ENCODE results near the gene CELF2.
"Not testable (repeated sequence)": the region's sequence is repeated elsewhere in the genome, so short reads cannot be mapped to it uniquely, and the experiment has no call there.

CELF2 gene

GRCh38 chr10:11098666-11099065 lies 81.0 kb downstream of the CELF2 start:
- no peak for DNase-seq

DNA sequence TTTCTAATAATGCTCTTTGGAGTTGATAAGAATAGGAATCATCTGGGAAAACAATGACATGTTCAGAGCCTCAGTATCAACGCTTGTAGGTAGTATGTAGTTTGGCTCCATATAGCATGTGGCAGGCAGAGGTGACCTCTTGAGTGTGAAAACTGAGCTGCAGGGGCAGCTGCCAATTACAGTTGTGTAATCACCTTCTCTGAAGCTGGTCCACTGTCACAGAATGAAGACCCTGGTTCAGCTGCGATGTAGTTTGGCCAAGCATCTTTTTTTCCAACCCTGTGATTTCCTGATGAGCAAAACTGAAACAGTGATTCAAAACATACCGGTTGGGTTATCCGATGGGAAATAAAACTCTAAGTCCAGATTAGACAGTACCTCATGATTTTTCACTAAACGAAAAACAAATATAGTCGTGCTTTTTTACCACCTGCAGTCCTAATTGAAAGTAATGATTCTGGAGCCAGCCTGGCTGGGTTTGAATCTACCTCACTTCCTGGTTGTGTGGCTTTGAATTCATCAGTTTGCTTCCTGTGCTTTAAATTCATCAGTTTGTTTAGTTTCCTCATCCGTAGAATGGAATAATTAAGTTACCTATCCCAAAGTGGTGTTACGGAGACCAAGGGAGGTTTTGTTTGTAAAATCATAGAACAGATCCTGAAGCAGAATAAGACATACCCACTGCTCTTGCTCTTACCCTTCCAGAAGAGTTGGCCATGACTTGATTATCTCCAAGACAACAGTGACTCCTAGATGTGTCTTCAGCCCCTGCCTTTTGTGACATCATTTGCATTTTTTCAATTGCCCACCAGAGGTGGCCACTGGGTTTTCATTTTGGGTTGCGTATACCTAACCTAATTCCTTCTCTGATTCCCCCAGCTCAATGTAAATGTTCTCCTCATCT lies 87.4 kb downstream of the CELF2 start:
- DNase-seq: no peak

DNA sequence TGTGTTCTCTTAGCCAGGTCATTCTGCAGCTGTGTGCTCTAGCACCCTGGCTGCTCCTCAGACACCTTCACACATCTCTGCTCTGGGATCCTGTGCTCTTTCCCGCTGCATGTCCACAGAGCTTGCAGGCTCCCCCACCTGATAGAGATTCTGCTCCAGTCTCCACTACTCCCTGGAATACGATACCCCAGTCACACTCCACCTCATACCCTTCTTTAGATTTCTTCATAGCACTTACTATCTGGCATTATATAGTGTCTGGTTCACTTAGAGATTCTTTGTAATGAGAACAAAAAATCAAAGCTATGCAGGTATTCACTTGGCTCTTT lies 88.0 kb downstream of the CELF2 start:
- no peak for DNase-seq

DNA sequence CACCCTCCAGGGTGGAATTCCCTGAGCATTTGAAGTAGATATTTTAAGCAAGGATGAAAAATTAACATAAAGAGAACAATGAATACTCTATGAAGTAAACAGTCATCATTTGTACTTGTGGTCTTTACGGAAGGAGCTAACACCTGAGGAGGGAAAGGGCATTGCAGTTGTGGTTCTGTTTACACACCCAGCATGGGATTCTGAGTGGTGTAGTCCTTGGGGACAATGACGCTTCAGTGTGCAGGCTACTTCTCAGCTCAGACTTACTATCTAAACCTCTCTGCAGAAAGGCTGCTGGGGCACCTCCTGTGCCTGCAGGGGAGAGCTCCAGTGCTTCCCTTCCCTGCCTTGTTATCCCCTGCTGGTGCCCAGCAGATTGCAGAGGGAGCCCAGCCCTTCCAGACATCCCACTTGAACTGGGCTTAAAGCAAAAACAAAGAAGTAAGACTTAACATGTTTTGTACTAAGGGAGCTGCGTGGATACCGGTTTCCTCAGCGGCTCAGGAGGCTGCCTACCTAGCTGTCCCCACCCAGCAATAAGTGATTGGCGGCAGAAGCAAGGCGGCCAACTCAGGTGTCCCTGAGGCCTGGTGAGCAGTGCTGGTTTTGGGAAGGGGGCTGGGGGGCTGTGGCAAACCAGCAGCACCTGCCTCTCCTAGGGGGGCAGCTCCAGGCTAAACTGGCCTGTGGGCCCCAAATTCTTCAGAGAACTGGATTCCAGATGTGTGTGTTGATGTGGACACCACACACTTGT lies 89.1 kb downstream of the CELF2 start:
- DNase-seq: no peak

- DNase-seq: no peak
Measured at GRCh38 chr10:11107948-11108347, 90.3 kb downstream of the CELF2 start.

DNA sequence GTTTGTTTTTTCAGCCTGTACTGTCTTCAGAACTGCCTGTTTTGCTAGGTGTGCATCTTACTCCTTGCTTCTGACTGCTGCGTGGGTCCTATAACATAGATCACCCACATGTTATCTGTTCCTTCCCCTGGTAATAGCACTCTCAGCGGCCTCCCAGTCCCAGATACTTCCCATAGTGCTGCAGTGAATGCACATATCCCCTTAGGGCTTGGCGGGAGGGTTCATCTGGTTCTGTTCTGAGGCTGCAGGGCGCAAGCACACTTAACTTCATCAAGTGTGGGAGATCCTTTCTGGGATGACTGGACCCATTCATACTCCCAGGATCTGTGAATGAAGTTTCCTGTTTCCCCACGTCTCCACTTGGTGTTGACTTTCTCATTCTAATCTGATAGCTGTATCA lies 90.7 kb downstream of the CELF2 start:
- no peak for DNase-seq

DNA sequence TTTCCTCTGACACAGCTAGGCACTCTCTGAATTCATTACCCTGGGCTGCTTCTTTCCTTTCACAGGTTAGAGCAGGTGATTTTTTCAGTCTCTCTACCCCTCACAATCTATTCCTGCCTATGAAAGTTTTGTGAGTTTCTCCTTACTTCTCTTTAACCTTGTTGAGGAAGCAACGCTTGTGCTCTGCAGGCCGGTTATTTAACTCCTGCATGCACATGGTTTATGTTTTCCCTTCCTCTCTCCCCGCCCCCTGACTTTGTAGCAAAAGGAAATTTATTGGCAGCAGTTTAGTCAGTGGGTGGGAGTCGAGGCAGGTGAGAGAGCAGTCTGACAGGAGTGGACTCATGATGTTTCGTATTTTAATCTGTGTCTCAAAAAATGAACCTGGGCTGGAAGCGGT lies 91.9 kb downstream of the CELF2 start:
- DNase-seq: no peak

DNA sequence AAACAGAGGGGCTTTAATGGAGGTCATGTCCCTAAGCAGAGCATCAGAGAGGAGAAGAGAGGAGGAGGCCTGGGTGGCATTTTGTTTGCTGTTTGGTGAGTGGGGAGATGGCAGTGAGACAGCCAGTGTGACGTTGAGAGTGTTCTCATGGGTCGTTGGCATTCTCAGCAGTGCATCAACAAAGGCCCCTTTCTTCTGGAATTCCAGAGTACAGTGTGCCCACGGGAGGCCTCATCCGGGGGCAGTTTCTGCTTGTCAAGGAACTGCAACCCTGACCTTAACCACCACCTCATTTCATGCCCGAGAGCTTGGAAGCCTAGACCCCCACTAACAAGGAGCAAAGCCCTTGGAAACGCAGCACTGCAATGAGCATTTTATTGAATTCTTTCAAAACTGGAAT lies 92.9 kb downstream of the CELF2 start:
- DNase-seq: no peak

DNA sequence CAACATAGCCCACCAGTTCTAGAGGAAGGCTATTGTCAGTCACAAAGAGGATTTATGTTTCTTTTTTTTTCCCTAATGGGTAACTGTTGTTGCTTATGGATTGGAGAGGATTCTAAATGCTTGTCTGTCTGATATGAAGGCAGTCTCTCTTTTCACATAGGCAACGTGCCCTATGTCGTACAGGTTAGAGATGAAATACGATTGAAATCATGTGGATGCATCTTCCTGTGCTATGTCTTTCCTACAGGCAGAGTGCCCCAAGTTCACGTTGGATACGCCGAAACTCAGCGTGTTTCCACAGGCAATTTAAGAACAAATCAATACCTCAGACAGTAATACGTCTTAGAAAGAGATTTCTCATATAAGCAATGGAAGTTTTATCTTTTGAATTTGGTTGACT lies 93.8 kb downstream of the CELF2 start:
- no peak for DNase-seq

- DNase-seq: no peak
Measured at GRCh38 chr10:11112718-11113117, 95.0 kb downstream of the CELF2 start.

DNA sequence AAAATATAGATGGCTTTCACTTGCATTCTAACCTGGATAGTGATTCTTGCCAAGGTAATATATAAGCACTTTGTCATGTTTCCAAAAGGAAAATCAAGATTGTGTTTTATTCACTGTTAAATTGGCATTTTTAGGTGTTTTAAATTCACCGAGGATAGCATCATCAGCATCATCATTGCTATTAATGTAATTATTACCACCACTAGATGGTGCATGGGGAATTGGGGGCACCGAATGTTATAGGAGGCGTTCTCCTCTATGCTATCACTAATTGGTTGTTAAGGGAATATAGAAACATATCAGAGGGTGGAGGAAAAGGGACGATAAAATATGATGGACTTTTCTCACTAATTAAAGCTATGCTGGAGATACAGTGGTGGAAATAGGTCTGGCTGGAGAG lies 95.5 kb downstream of the CELF2 start:
- no peak for DNase-seq

DNA sequence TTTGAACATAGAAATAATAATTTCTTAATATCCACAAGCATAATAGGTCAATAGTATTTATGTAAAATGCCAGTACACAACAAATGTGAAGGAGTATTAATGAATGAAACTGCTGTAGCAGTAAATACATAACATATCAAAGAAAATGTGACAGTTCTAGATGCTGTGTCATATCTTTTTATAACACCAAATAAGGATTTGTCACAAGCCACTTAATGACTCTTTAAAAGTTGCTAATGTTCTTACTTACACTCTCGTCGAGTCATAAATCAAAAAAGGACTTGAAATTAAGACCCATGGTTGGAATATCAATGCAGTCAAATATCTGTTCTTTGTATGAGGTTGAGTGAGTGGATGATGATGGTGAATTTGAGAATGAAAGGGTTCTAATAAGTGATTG lies 96.6 kb downstream of the CELF2 start:
- DNase-seq: no peak

DNA sequence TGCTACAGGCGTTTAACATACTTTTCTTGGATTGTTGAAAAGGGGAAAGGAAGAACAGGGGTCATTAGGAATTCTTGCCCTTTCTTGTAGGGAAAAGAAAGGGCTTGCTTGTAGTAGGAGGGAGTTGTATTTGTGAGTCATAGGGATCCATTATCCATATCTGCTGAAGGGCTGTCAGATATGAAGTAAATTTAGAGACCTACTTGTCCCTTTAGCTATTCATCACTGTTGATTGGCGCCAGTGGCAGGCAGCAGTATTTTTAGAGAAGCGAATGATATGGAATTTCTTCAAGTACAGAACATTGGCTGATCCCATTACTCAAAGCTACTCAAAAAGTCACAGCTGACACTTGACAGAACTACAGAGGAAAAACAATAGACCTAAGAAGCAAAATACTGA lies 97.7 kb downstream of the CELF2 start:
- no peak for DNase-seq

- DNase-seq: no peak
Measured at GRCh38 chr10:11116361-11116760, 98.7 kb downstream of the CELF2 start.

DNA sequence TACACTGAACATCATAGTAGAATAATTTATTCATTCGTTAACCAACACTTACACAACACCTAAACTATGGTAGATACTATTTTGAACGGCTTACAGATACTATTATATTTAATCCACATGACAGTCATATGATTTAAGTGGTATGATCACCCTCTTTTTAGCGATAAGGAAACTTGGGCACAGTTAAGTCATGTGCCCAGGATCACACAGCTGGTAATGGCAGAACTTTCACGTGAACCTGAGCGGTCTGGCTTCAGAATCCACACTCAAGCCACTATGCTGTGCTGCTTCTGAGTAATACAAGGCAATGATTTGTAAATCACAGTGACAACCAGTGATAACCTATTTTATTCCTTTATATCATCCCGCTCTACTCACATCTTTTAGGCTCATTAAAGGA lies 99.1 kb downstream of the CELF2 start:
- DNase-seq: no peak

- no peak for DNase-seq
Measured at GRCh38 chr10:11118686-11119085, 101.0 kb downstream of the CELF2 start.

DNA sequence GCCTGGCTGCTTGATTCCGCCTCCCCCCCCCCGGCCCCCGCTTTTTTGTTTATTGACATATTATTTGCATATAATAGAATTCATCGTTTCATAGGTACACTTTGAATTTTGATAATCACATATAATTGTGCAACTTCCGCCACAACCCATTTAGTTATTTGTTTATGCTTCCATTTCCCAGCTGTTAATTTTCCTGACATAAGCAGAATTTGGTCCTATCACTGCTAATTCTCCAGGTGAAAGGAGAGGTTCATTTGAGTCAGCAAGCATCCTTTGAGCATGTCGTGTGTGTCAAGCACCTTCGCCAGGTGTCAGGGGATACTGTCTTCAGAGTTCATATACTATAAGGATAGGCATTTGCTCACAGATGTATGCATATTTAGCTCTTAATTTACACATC lies 102.2 kb downstream of the CELF2 start:
- DNase-seq: no peak

DNA sequence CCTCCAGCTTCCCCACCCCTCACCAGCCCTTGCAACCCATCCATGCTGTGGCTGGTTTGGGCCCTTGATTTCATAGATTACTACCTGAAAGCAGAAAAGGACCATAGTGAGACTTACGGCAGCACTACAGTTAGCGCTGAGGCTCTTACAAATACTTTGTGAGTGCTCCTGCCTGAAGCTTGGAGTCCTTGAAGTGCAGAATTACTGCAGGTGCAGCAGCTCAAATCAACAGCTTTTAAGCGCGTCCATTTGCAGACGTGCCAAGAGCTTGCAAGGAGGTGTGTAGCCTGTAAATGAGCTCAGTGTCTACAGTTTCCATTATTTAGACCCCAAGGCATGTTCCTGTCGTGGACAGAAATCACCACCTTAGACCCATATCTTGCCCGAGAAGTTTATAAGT lies 103.0 kb downstream of the CELF2 start:
- no peak for DNase-seq

DNA sequence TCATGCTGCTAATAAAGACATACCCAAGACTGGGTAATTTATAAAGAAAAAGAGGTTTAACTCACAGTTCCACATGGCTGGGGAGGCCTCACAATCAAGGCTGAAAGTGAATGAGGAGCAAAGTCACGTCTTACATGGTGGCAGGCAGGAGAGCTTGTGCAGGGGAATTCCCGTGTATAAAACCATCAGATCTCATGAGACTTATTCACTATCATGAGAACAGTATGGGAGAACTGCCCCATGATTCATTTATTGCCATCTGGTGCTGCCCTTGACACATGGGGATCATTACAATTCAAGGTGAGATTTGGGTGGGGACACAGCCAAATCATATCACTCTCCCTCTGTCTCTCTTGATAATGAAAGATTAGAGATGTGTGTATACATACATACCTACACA lies 106.2 kb downstream of the CELF2 start:
- not testable (repeated sequence) for DNase-seq

DNA sequence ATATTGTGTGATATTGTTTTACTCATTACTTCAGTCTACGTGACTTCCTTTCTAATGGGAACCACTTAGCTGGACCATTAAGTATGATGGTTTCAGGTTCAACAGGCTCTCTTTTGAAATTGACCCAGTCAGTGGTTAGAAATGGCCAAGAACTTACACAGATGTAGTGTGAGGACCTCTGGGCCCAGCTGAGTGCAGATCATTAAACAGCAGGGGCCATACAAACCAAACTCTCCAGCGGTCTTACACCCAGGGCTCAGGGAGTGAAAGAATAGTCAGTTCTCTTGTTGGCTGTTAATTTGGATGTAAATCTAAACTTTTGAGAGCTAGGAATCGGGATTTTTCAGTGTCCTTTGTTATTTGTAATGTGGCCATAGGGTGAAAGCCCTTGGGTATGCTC lies 107.3 kb downstream of the CELF2 start:
- no peak for DNase-seq

DNA sequence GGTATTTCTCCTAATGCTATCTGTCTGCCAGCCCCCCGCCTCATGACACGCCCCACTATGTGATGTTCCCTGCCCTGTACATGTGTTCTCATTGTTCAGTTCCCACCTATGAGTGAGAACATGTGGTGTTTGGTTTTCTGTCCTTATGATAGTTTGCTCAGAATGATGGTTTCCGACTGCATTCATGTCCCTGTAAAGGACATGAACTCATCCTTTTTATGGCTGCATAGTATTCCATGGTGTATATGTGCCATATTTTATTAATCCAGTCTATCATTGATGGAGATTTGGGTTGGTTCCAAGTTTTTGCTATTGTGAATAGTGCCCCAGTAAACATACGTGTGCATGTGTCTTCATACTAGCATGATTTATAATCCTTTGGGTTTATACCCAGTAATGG lies 109.3 kb downstream of the CELF2 start:
- DNase-seq: not testable (repeated sequence)

DNA sequence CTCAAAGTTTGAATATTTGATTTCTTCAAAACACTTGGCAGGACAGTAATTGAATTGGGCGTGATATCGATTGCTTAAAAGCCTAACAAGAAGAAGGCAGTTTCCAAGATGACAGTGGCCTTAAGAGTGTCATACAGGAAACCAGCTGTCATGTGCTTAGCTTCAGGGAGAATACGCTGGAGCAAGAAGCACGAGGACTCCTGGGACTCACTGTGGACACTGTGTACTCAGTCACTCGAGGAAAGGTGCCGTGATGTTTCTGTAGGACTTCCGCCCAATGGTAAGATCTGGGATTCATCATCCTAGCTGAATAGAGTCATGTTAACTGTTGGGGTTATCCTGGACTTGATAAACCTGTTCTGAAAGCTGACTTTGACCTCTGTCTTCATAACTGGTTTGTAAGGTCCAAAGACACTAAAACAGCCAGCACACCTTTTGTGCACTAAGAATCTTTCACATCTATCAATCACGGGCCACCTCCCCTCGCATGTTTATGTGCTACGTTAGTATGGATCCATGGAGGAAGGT lies 113.5 kb downstream of the CELF2 start:
- no peak for DNase-seq

GRCh38 chr10:11134411-11134810 lies 116.7 kb downstream of the CELF2 start:
- no peak for DNase-seq

DNA sequence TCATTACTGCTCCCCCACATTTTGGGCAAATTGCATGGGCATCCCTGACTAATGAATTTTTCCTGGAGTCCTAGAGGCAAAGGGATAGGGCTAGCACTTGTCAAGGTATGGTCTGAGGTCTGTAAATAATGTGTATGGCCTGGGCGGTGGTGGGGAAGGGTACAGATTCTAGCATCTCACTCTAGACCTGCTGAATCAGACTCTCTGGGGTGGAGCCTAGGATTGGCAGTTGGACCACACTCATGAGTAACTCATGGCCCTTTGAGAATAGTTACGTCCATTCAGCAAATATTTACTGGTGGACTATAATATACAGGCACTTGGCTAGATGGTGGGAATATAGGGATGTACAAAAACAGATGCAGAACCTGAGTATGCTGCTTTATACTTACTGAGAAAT lies 118.0 kb downstream of the CELF2 start:
- DNase-seq: no peak
